Daoy (cell line): ENCODE results near the gene ST6GALNAC3. TPM values are rescaled to one million over a fixed set of nuclear protein-coding genes. Genes with fewer than 3 reads are reported as not detected.
A peak's percentile ranks its signal among the peaks of the same experiment; 100 is the strongest.
"Not testable (repeated sequence)": the region's sequence is repeated elsewhere in the genome, so short reads cannot be mapped to it uniquely, and the experiment has no call there.

Experiments
- DNase-seq: peaks from one replicate; pipeline ENCODE4 v3.0.0-alpha.2; 2015; ENCODE audit warnings: low read depth
- total RNA-seq: library from RNA; depleted of rRNA; stranded (reverse); fragments of >200 nt; shearing (Covaris generic); gene quantifications from 2 replicates; pipeline ENCODE4 v1.2.3, GENCODE V29; 2014

Gene ST6GALNAC3
- total RNA-seq, 1 experiment from 2014 or later: 3.8 TPM

DNA sequence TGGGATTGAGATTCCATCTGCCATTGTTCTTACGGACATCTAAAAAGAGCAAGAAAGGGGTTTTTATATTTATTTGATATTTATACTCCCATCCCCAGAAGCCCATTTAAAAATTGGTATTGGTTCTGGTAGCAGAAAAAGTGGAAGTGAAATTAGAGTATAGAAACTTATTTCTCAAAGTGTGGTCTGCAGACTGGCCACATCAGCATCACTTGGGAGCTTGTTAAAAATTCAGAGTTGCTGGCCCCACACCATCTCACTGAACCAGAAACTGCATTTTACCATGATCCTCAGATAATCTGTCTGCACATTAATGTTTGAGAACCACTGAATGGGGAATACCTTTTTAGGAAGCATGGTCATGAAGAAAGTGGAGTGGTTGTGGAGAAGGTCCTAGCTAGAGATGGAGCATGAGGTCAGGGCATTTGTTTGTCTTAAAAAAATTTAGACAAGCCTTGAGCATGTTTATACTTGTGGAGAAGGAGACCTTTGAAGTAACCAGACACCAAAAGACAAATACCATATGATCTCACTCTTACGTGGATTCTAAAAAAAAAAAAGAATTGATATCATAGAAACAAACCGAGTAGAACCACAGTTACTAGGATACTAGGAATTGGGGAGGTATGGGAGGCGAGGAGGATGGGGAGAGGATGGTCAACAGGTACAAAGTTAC, 116.3 kb downstream of the ST6GALNAC3 start:
- DNase-seq: no peak

- no peak for DNase-seq
Observed at GRCh38 chr1:76191561-76191960, 117.0 kb downstream of the ST6GALNAC3 start.

DNA sequence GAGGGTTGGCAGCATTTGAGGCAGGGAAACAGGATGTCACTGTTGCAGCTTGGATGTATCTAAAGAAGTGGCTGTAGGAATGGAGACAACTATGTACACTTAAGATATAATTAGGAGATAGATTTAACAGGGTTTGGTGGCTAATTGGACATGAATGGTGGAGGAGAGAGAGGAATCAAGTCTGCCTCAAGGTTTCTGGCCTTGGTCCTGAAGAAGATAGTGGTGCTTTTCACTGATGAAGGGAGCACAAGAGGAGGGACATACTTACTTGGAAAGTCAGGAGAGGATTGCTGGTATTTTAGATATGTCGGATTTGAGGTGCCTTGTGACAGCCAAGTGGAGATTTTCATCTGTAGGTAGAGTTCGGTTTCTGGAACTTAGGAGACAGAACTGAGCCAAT, 123.9 kb downstream of the ST6GALNAC3 start:
- no peak for DNase-seq

GRCh38 chr1:76202670-76203069, 128.1 kb downstream of the ST6GALNAC3 start:
- no peak for DNase-seq

GRCh38 chr1:76203127-76203526, 128.6 kb downstream of the ST6GALNAC3 start:
- DNase-seq: no peak

- no peak for DNase-seq
Observed at GRCh38 chr1:76209238-76209637, 134.7 kb downstream of the ST6GALNAC3 start.

GRCh38 chr1:76209648-76210047, 135.1 kb downstream of the ST6GALNAC3 start:
- DNase-seq: no peak

GRCh38 chr1:76210160-76210559, 135.6 kb downstream of the ST6GALNAC3 start:
- DNase-seq: no peak

DNA sequence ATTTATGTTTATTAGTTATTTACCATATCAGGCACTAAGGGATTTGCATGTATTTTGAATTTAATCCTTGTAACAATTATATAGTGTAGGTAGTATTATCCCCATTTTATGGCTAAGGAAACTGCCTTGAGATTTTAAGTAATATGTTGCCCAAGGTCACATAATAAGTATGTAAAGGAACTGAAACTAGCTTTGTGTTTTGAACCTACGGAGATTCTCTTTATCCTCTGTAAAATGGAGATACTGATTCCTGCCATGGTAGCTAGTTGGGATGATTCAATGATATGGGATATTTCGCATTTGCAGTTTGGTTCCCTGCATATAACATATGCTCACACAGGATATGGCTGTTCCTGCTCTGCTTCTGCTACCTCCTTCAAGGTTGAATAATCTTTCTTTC, 144.3 kb downstream of the ST6GALNAC3 start:
- no peak for DNase-seq

- DNase-seq: peak; percentile 57
Observed at GRCh38 chr1:76219366-76219818, 144.8 kb downstream of the ST6GALNAC3 start.

GRCh38 chr1:76224752-76225151, 150.2 kb downstream of the ST6GALNAC3 start:
- DNase-seq: no peak

- DNase-seq: no peak
Observed at GRCh38 chr1:76225526-76225925, 151.0 kb downstream of the ST6GALNAC3 start.

GRCh38 chr1:76227621-76228020, 153.1 kb downstream of the ST6GALNAC3 start:
- no peak for DNase-seq

GRCh38 chr1:76229279-76230005, 154.9 kb downstream of the ST6GALNAC3 start:
- no peak for DNase-seq

GRCh38 chr1:76230842-76231281, 156.3 kb downstream of the ST6GALNAC3 start:
- DNase-seq: no peak

DNA sequence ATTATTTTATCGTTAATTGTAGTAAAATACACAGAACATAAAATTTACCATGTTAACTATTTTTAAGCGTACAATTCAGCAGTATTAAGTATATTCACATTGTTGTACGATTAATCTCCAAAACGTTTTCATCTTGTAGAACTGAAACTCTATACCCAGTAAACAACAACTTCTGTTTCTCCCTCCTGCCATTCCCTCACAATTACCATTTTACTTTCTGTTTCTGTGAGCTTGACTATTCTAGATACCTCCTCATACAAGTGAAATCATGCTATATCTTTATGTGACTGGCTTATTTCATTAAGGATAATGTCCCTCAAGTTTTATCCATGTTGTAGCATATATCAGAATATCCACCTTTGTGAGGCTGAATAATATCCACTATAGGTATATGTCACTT, 156.8 kb downstream of the ST6GALNAC3 start:
- DNase-seq: no peak

- DNase-seq: no peak
Observed at GRCh38 chr1:76232666-76233065, 158.1 kb downstream of the ST6GALNAC3 start.

GRCh38 chr1:76234061-76234460, 159.5 kb downstream of the ST6GALNAC3 start:
- no peak for DNase-seq

DNA sequence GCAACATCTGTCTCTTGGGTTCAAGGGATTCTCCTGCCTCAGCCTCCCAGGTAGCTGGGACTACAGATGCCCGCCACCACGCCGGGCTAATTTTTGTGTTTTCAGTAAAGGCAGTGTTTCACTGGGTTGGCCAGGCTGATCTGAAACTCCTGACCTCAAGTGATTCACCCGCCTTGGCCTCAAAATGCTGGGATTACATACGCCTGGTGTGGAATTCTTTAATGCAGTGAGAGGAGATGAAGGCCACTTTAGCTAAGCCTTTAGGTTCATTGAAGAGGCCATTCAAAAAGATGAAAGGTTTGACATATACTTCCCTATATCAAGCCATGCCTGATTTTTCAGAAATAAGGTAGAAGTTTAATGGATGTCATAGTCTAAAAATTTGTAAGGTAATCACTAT, 162.7 kb downstream of the ST6GALNAC3 start:
- no peak for DNase-seq

GRCh38 chr1:76238094-76238628, 163.6 kb downstream of the ST6GALNAC3 start:
- DNase-seq: peak; percentile 73

DNA sequence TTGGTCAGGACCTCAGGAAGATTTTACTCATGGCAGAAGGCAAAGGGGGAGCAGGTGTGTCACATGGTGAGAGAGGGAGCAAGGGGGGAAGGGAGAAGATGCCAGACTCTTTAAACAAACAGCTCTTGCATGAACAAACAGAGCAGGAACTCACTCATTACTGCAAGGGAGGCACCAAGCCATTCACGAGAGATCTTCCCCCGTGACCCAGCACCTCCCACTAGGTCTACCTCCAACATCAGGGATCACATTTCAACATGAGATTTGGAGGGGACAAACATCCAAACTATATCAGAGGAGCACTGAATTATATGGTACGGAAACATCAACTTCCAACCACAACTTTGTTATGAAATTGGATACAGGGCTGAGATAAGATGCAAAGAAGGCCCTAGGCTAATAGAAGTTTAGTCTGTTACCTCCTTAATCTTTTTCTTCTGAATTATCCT, 164.9 kb downstream of the ST6GALNAC3 start:
- DNase-seq: peak; percentile 59

GRCh38 chr1:76240316-76240715, 165.8 kb downstream of the ST6GALNAC3 start:
- DNase-seq: peak; percentile 71

- DNase-seq: not testable (repeated sequence)
Observed at GRCh38 chr1:76242587-76242986, 168.0 kb downstream of the ST6GALNAC3 start.
